Vein endothelial cell (primary cell): Measurements from ENCODE around the gene MIX23. TPM values are rescaled to one million over a fixed set of nuclear protein-coding genes. Genes with fewer than 3 reads are reported as not detected.

Source experiments
- small RNA-seq: library from RNA; depleted of rRNA; stranded (forward); fragments of <200 nt; gene quantifications from one replicate; pipeline ENCODE3, GENCODE V24; 2012
- total RNA-seq: library from RNA; depleted of rRNA; stranded (reverse); fragments of >200 nt; gene quantifications from 2 replicates; pipeline ENCODE4 v1.2.3, GENCODE V29; 2012

The MIX23 gene
- total RNA-seq: 26.1 and 36.1 TPM in 2 replicates

GRCh38 chr3:122382888-122383666, at the start of gene MIX23:
MIX23 (minus strand) TSS chr3:122383231; CDS start chr3:122383224, 7 bp downstream.

GRCh38 chr3:122415762-122416654, 33.0 kb upstream of the MIX23 start, which contains the start of gene WDR5B:
WDR5B (minus strand) TSS chr3:122416062; CDS start chr3:122415528, 534 bp downstream.

GRCh38 chr3:122383771-122384697, 1.0 kb upstream of the MIX23 start, which contains the start of gene FAM162A:
FAM162A (plus strand) TSS chr3:122384182; CDS start chr3:122384266, 84 bp downstream.

GRCh38 chr3:122324871-122325323, 58.1 kb downstream of the MIX23 start, which contains the start of gene CSTA:
CSTA (plus strand) TSS chr3:122325248; CDS start chr3:122325293, 45 bp downstream.

Small RNAs within 50 kb of the gene (small RNA-seq; reads per million reads assigned to genes)
- not detected for gene AC083798.1

Other genes starting within 250 kb of the MIX23 start
- under 0.01 TPM in 1 of 2 replicates, not detected in the other for gene CASR, start 199.6 kb downstream of the MIX23 start, total RNA-seq
- not detected in 2 replicates for gene CSTA, start 58.0 kb downstream of the MIX23 start, total RNA-seq
- 9.5 and 12.7 TPM in 2 replicates for gene FAM162A, start 951 bp upstream of the MIX23 start, total RNA-seq
- gene WDR5B, start 32.8 kb upstream of the MIX23 start, total RNA-seq: 4.9 and 5.3 TPM in 2 replicates
- gene KPNA1, start 131.7 kb upstream of the MIX23 start, total RNA-seq: 50.3 and 87.3 TPM in 2 replicates
- gene PARP9, start 181.1 kb upstream of the MIX23 start, total RNA-seq: 7.5 and 9.6 TPM in 2 replicates
- 14.0 and 19.5 TPM in 2 replicates for gene DTX3L, start 181.1 kb upstream of the MIX23 start, total RNA-seq
- gene PARP15, start 194.4 kb upstream of the MIX23 start, total RNA-seq: 0.98 and 1.3 TPM in 2 replicates